ENCODE measurements around the gene OAS1. TPM values are rescaled to one million over a fixed set of nuclear protein-coding genes. Genes with fewer than 3 reads are reported as not detected.

Gene OAS1
- total RNA-seq, 1 donor from 2014 or later: 132 TPM

- Histone ChIP-seq H3K4me2 (ENCODE audit: low read length) (no peak overlapping the region), H3K4me3 (ENCODE audit: insufficient read depth, low read depth, low read length) (no peak overlapping the region), H3K27ac (ENCODE audit: low read depth, low read length) (no peak overlapping the region), H3K9ac (ENCODE audit: low read length) (no peak overlapping the region), H3K4me1 (ENCODE audit: insufficient read depth, low read length) (no peaks in the 10 kb centered on the region), H3K79me2 (ENCODE audit: insufficient read depth, low read length) (no peaks in the 10 kb centered on the region), H3K27me3 (ENCODE audit: insufficient read depth, low read length) (no peaks in the 10 kb centered on the region), H3K36me3 (ENCODE audit: insufficient read depth, low read length) (no peaks in the 10 kb centered on the region), H2AFZ (ENCODE audit: low read depth, low read length) (no peak overlapping the region), H3K9me3 (ENCODE audit: insufficient read depth, low read depth, low read length) (no peaks in the 10 kb centered on the region), H4K20me1 (ENCODE audit: insufficient read depth, low read length) (no peaks in the 10 kb centered on the region)
- Mint-ChIP-seq H3K27ac (ENCODE audit: unreplicated experiment) (no peak overlapping the region), H3K36me3 (ENCODE audit: low read depth, unreplicated experiment) (peaks cover 12% of the 10 kb centered on the region), H3K9me3 (ENCODE audit: unreplicated experiment) (peaks cover 4% of the 10 kb centered on the region), H3K27me3 (ENCODE audit: low read depth, unreplicated experiment) (peaks cover 1% of the 10 kb centered on the region), H3K4me1 (ENCODE audit: low read depth, unreplicated experiment) (peaks cover 5% of the 10 kb centered on the region), H3K4me3 (ENCODE audit: unreplicated experiment) (no peak overlapping the region)
- no peak for FAIRE-seq
- DNase-seq (ENCODE audit: low read depth): no peak
- TF ChIP-seq, protein P1, sequence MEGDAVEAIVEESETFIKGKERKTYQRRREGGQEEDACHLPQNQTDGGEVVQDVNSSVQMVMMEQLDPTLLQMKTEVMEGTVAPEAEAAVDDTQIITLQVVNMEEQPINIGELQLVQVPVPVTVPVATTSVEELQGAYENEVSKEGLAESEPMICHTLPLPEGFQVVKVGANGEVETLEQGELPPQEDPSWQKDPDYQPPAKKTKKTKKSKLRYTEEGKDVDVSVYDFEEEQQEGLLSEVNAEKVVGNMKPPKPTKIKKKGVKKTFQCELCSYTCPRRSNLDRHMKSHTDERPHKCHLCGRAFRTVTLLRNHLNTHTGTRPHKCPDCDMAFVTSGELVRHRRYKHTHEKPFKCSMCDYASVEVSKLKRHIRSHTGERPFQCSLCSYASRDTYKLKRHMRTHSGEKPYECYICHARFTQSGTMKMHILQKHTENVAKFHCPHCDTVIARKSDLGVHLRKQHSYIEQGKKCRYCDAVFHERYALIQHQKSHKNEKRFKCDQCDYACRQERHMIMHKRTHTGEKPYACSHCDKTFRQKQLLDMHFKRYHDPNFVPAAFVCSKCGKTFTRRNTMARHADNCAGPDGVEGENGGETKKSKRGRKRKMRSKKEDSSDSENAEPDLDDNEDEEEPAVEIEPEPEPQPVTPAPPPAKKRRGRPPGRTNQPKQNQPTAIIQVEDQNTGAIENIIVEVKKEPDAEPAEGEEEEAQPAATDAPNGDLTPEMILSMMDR (IDR thresholded peaks at IDR 0.05; ENCODE audit: insufficient read depth, low read depth, low read length): no peak
- TF ChIP-seq EZH2 (IDR thresholded peaks at IDR 0.05; ENCODE audit: insufficient read depth, low read length): no peak
Observed at GRCh38 chr12:112947314-112947713, 40.6 kb downstream of the OAS1 start.

GRCh38 chr12:112947761-112948160 is 41.0 kb downstream of the OAS1 start:
- no peak for DNase-seq (ENCODE audit: low read depth)
- H3K4me3 ChIP-seq (ENCODE audit: insufficient read depth, low read depth, low read length): no peak overlapping the region

DNA sequence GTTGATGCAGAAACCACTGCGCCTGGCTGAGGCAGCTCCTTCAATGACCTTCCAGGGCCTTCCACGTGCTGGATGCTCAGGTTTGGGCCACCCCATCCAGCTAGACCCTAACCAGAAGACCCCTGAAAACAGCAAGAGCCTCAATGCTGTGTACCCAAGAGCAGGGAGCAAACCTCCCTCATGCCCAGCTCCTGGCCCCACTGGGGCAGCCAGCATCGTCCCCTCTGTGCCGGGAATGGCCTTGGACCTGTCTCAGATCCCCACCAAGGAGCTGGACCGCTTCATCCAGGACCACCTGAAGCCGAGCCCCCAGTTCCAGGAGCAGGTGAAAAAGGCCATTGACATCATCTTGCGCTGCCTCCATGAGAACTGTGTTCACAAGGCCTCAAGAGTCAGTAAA is 42.0 kb downstream of the OAS1 start:
- H3K4me1 ChIP-seq (ENCODE audit: insufficient read depth, low read length): no peaks in the 10 kb centered on the region
- H3K36me3 Mint-ChIP-seq (ENCODE audit: low read depth, unreplicated experiment): peaks cover 12% of the 10 kb centered on the region
- H2AFZ ChIP-seq (ENCODE audit: low read depth, low read length): no peak overlapping the region
- peaks cover 5% of the 10 kb centered on the region for H3K4me1 Mint-ChIP-seq (ENCODE audit: low read depth, unreplicated experiment)
- no peaks in the 10 kb centered on the region for H3K27me3 ChIP-seq (ENCODE audit: insufficient read depth, low read length)
- H3K27ac Mint-ChIP-seq (ENCODE audit: unreplicated experiment): no peak overlapping the region
- TF ChIP-seq EZH2 (IDR thresholded peaks at IDR 0.05; ENCODE audit: insufficient read depth, low read length): no peak
- TF ChIP-seq, protein P1 (IDR thresholded peaks at IDR 0.05; ENCODE audit: insufficient read depth, low read depth, low read length): no peak
- no peaks in the 10 kb centered on the region for H3K9me3 ChIP-seq (ENCODE audit: insufficient read depth, low read depth, low read length)
- no peaks in the 10 kb centered on the region for H3K36me3 ChIP-seq (ENCODE audit: insufficient read depth, low read length)
- no peak overlapping the region for H3K27ac ChIP-seq (ENCODE audit: low read depth, low read length)
- H3K9ac ChIP-seq (ENCODE audit: low read length): no peak overlapping the region
- H3K27me3 Mint-ChIP-seq (ENCODE audit: low read depth, unreplicated experiment): peaks cover 1% of the 10 kb centered on the region
- H3K9me3 Mint-ChIP-seq (ENCODE audit: unreplicated experiment): peaks cover 4% of the 10 kb centered on the region
- H3K79me2 ChIP-seq (ENCODE audit: insufficient read depth, low read length): no peaks in the 10 kb centered on the region
- DNase-seq (ENCODE audit: low read depth) (no peak), FAIRE-seq (no peak)
- H3K4me3 Mint-ChIP-seq (ENCODE audit: unreplicated experiment): no peak overlapping the region
- H3K4me2 ChIP-seq (ENCODE audit: low read length): no peak overlapping the region
- no peak overlapping the region for H3K4me3 ChIP-seq (ENCODE audit: insufficient read depth, low read depth, low read length)
- H4K20me1 ChIP-seq (ENCODE audit: insufficient read depth, low read length): no peaks in the 10 kb centered on the region

More at GRCh38 chr12:112947761-112948160, 41.0 kb downstream of the OAS1 start:
- Mint-ChIP-seq H3K27me3 (ENCODE audit: low read depth, unreplicated experiment) (peaks cover 1% of the 10 kb centered on the region), H3K4me1 (ENCODE audit: low read depth, unreplicated experiment) (peaks cover 5% of the 10 kb centered on the region), H3K4me3 (ENCODE audit: unreplicated experiment) (no peak overlapping the region), H3K36me3 (ENCODE audit: low read depth, unreplicated experiment) (peaks cover 12% of the 10 kb centered on the region), H3K9me3 (ENCODE audit: unreplicated experiment) (peaks cover 4% of the 10 kb centered on the region), H3K27ac (ENCODE audit: unreplicated experiment) (no peak overlapping the region)
- H3K4me2 ChIP-seq (ENCODE audit: low read length): no peak overlapping the region
- TF ChIP-seq EZH2 (IDR thresholded peaks at IDR 0.05; ENCODE audit: insufficient read depth, low read length): no peak
- TF ChIP-seq, protein P1 (IDR thresholded peaks at IDR 0.05; ENCODE audit: insufficient read depth, low read depth, low read length): no peak
- H3K27me3 ChIP-seq (ENCODE audit: insufficient read depth, low read length): no peaks in the 10 kb centered on the region
- H3K9me3 ChIP-seq (ENCODE audit: insufficient read depth, low read depth, low read length): no peaks in the 10 kb centered on the region
- no peak overlapping the region for H2AFZ ChIP-seq (ENCODE audit: low read depth, low read length)
- FAIRE-seq: no peak
- H3K27ac ChIP-seq (ENCODE audit: low read depth, low read length): no peak overlapping the region
- H3K4me1 ChIP-seq (ENCODE audit: insufficient read depth, low read length): no peaks in the 10 kb centered on the region
- H3K9ac ChIP-seq (ENCODE audit: low read length): no peak overlapping the region
- no peaks in the 10 kb centered on the region for H4K20me1 ChIP-seq (ENCODE audit: insufficient read depth, low read length)
- H3K79me2 ChIP-seq (ENCODE audit: insufficient read depth, low read length): no peaks in the 10 kb centered on the region
- no peaks in the 10 kb centered on the region for H3K36me3 ChIP-seq (ENCODE audit: insufficient read depth, low read length)
